SU-DHL-6 (cell line): ENCODE measurements around the gene RASL11B.

Source experiments
- H2AFZ ChIP-seq: fragments of 200-600 bp; sonication (generic); 2 replicates; pipeline ENCODE4 v1.6.1; 2014; ENCODE audit warnings: low read depth, mild to moderate bottlenecking, moderate library complexity, mixed read lengths, antibody characterized with exemption, low read length; ENCODE audit not compliant: severe bottlenecking
- H3F3A ChIP-seq: fragments of 200-600 bp; shearing (Covaris generic); 2 replicates; pipeline ENCODE4 v1.6.0; 2016; ENCODE audit warnings: antibody characterized with exemption, mild to moderate bottlenecking; ENCODE audit not compliant: insufficient read depth
- H3K27ac ChIP-seq: fragments of 200-600 bp; sonication (generic); 2 replicates; pipeline ENCODE4 v1.5.1; 2016; ENCODE audit warnings: low read depth, mild to moderate bottlenecking, low read length, moderate library complexity, mixed read lengths
- H3K27me3 ChIP-seq: fragments of 200-600 bp; sonication (generic), shearing (Covaris generic); 2 replicates; pipeline ENCODE4 v1.6.0; 2014; ENCODE audit warnings: mild to moderate bottlenecking, low read length
- H3K36me3 ChIP-seq: fragments of 200-600 bp; sonication (generic); 2 replicates; pipeline ENCODE4 v1.6.1; 2014; ENCODE audit warnings: mild to moderate bottlenecking, low read length, mixed read lengths
- H3K4me2 ChIP-seq: fragments of 300-600, 200-600 bp; shearing (Covaris generic), sonication (generic); 2 replicates; pipeline ENCODE4 v1.6.0; 2014; ENCODE audit warnings: low read length, low read depth, mild to moderate bottlenecking; ENCODE audit not compliant: poor library complexity, severe bottlenecking
- H3K4me3 ChIP-seq: fragments of 200-600 bp; sonication (generic); 2 replicates; pipeline ENCODE4 v1.5.1; 2014; ENCODE audit warnings: antibody characterized with exemption, low read length, mild to moderate bottlenecking, mixed read lengths; ENCODE audit not compliant: insufficient read depth, poor library complexity, severe bottlenecking
- H3K79me2 ChIP-seq: fragments of 200-600 bp; sonication (generic); 2 replicates; pipeline ENCODE4 v1.6.1; 2014; ENCODE audit warnings: mild to moderate bottlenecking, low read length, moderate library complexity; ENCODE audit not compliant: insufficient read depth
- H3K9ac ChIP-seq: fragments of 200-600 bp; sonication (generic); 2 replicates; pipeline ENCODE4 v1.7.0; 2014; ENCODE audit warnings: mild to moderate bottlenecking, low read length
- H3K9me2 ChIP-seq: fragments of 200-600 bp; sonication (generic); replicated peaks from 2 replicates; pipeline ENCODE4 v1.6.1; 2014; ENCODE audit warnings: low read length; ENCODE audit not compliant: insufficient read depth
- H3K9me3 ChIP-seq: fragments of 200-600 bp; sonication (generic); 2 replicates; pipeline ENCODE4 v1.6.1; 2014; ENCODE audit warnings: low read length, mixed read lengths; ENCODE audit not compliant: insufficient read depth
- H4K20me1 ChIP-seq: fragments of 200-600 bp; sonication (generic); 2 replicates; pipeline ENCODE4 v1.6.1; 2014; ENCODE audit warnings: low read depth, mild to moderate bottlenecking, antibody characterized with exemption, low read length, moderate library complexity, mixed read lengths
- EZH2phosphoT487 ChIP-seq: fragments of 200-600 bp; sonication (generic), shearing (Covaris generic); conservative IDR thresholded peaks from 2 replicates; pipeline ENCODE4 v1.6.1; 2018; ENCODE audit warnings: mild to moderate bottlenecking, antibody characterized with exemption, low read length, moderate library complexity, mixed read lengths
- TF ChIP-seq, protein P1 (sequence below): fragments of 200-600 bp; sonication (generic); IDR thresholded peaks from one replicate; pipeline ENCODE4 v1.5.1; 2017; ENCODE audit warnings: antibody characterized with exemption, mild to moderate bottlenecking, low read length, moderate library complexity; ENCODE audit not compliant: insufficient read depth, poor library complexity, severe bottlenecking

RASL11B gene

DNA sequence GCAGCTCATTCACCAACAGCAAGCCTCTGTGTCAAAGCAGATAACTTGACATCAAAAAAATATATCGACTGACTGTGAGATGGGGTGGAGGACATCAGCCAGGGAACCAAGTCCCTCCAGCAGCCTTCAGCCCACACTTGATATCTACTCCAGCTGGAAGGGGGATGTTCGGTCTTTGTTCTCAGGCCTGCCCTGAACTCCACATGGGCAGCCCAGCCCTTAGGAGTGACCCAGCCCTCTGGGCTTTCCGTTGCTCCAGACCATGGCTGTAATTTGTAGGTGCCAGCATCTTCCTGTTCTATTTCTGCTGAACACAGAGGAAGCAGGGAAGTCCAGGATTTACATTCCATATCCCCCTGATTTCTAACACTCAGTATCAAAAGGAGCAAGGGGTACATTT, 17.4 kb downstream of the RASL11B start:
- no peaks in the 10 kb centered on the region for H3K36me3 ChIP-seq
- H3K9me3 ChIP-seq: no peaks in the 10 kb centered on the region
- no peaks in the 10 kb centered on the region for H3F3A ChIP-seq
- H3K4me3 ChIP-seq: no peak overlapping the region
- H2AFZ ChIP-seq: no peak overlapping the region
- no peak overlapping the region for H3K27ac ChIP-seq
- H3K27me3 ChIP-seq: no peaks in the 10 kb centered on the region
- no peak overlapping the region for H3K4me2 ChIP-seq
- H3K9me2 ChIP-seq: no peaks in the 10 kb centered on the region
- H4K20me1 ChIP-seq: no peaks in the 10 kb centered on the region
- TF ChIP-seq, protein P1, sequence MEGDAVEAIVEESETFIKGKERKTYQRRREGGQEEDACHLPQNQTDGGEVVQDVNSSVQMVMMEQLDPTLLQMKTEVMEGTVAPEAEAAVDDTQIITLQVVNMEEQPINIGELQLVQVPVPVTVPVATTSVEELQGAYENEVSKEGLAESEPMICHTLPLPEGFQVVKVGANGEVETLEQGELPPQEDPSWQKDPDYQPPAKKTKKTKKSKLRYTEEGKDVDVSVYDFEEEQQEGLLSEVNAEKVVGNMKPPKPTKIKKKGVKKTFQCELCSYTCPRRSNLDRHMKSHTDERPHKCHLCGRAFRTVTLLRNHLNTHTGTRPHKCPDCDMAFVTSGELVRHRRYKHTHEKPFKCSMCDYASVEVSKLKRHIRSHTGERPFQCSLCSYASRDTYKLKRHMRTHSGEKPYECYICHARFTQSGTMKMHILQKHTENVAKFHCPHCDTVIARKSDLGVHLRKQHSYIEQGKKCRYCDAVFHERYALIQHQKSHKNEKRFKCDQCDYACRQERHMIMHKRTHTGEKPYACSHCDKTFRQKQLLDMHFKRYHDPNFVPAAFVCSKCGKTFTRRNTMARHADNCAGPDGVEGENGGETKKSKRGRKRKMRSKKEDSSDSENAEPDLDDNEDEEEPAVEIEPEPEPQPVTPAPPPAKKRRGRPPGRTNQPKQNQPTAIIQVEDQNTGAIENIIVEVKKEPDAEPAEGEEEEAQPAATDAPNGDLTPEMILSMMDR: no peak
- TF ChIP-seq EZH2phosphoT487: no peak
- H3K79me2 ChIP-seq: no peaks in the 10 kb centered on the region
- no peak overlapping the region for H3K9ac ChIP-seq

DNA sequence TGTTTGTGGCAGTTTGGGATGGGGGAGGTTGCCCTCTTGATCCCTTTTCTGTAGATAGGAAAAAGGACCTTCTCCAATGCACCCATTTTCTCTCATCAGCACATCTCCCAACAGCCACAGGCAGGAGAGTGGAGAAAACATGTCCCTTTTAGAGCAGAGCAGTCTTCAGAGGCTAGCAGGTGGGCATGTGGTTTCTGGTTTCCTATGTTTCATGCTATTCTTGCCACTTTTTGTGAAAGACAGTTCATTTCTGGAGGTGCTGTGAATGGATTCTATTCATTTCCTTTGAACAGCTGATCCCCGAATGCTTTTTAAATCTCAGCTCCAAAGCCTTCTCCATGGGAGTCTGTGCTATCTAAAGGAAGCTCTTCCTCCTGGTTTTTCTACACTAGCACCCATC, 18.9 kb downstream of the RASL11B start:
- no peak overlapping the region for H3K9ac ChIP-seq
- no peaks in the 10 kb centered on the region for H3K9me3 ChIP-seq
- H3F3A ChIP-seq: no peaks in the 10 kb centered on the region
- no peaks in the 10 kb centered on the region for H3K9me2 ChIP-seq
- no peaks in the 10 kb centered on the region for H3K27me3 ChIP-seq
- H3K79me2 ChIP-seq: no peaks in the 10 kb centered on the region
- H3K36me3 ChIP-seq: no peaks in the 10 kb centered on the region
- H4K20me1 ChIP-seq: no peaks in the 10 kb centered on the region
- TF ChIP-seq, protein P1: no peak
- no peak for TF ChIP-seq EZH2phosphoT487
- H3K4me3 ChIP-seq: no peak overlapping the region
- no peak overlapping the region for H2AFZ ChIP-seq
- H3K4me2 ChIP-seq: no peak overlapping the region
- no peak overlapping the region for H3K27ac ChIP-seq

DNA sequence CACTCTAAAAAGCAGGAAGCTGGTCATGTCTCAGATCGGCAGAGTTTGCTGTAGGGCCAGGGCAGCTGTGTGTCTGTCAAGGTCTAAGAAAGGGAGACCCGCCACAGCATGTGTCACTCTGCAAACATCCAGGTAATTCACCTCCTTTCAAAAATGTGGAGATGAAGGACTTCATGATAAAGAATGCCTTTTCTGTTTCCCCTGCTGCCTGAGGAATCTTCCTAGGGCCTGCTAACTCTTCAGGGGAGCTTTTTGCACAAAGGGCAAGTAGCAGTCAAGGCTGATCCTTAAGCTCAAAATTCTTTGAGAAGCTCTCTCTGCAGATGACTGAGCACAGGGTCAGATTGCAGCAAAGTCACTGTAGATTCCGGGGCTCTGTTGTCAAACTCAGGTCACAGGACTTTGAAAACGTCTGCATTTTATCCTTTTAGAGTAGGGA, 21.1 kb downstream of the RASL11B start:
- H3K27me3 ChIP-seq: no peaks in the 10 kb centered on the region
- no peak overlapping the region for H2AFZ ChIP-seq
- H3K4me2 ChIP-seq: no peak overlapping the region

More for the DNA sequence above, 21.1 kb downstream of the RASL11B start:
- Histone ChIP-seq H3K9ac (no peak overlapping the region), H3K9me3 (no peaks in the 10 kb centered on the region), H3K9me2 (no peaks in the 10 kb centered on the region), H3K79me2 (no peaks in the 10 kb centered on the region), H3F3A (no peaks in the 10 kb centered on the region), H3K4me3 (no peak overlapping the region), H3K27ac (no peak overlapping the region), H4K20me1 (no peaks in the 10 kb centered on the region), H3K36me3 (no peaks in the 10 kb centered on the region)
- TF ChIP-seq, protein P1: no peak
- no peak for TF ChIP-seq EZH2phosphoT487
